Measurements from ENCODE around the gene INAFM2.

The INAFM2 gene

GRCh38 chr15:40335938-40336743, 12.6 kb downstream of the INAFM2 start:
- in situ Hi-C loops (cut with MboI; ENCODE audit: low pct_unique_long_range_greater_than_20kb, low sequenced_read_pairs, unreplicated experiment), result loop anchor here (5.0 kb wide), 1 partner anchor 86 kb away; no protein-coding TSS in a partner anchor
- no peak for TF ChIP-seq CTCF (IDR thresholded peaks at IDR 0.05; ENCODE audit: extremely low read depth, insufficient read depth, missing control alignments)
- no peak for DNase-seq (ENCODE audit: low spot score)

GRCh38 chr15:40336744-40337122, 13.2 kb downstream of the INAFM2 start:
- TF ChIP-seq CTCF (IDR thresholded peaks at IDR 0.05; ENCODE audit: extremely low read depth, insufficient read depth, missing control alignments), result peak; percentile 70
- in situ Hi-C loops (cut with MboI; ENCODE audit: low pct_unique_long_range_greater_than_20kb, low sequenced_read_pairs, unreplicated experiment), result loop anchor here (5.0 kb wide), 1 partner anchor 86 kb away; no protein-coding TSS in a partner anchor
- DNase-seq (ENCODE audit: low spot score), result peak; percentile 81

GRCh38 chr15:40337597-40337996, 14.1 kb downstream of the INAFM2 start:
- DNase-seq (ENCODE audit: low spot score), result no peak
- in situ Hi-C loops (cut with MboI; ENCODE audit: low pct_unique_long_range_greater_than_20kb, low sequenced_read_pairs, unreplicated experiment), result loop anchor here (5.0 kb wide), 1 partner anchor 85 kb away; no protein-coding TSS in a partner anchor

GRCh38 chr15:40338041-40338657, 14.7 kb downstream of the INAFM2 start:
- in situ Hi-C loops (cut with MboI; ENCODE audit: low pct_unique_long_range_greater_than_20kb, low sequenced_read_pairs, unreplicated experiment), result loop anchor here (5.0 kb wide), 1 partner anchor 84 kb away; no protein-coding TSS in a partner anchor
- TF ChIP-seq CTCF (IDR thresholded peaks at IDR 0.05; ENCODE audit: extremely low read depth, insufficient read depth, missing control alignments), result peak; percentile 89
- peak; percentile 95 for DNase-seq (ENCODE audit: low spot score)

More at GRCh38 chr15:40337597-40337996, 14.1 kb downstream of the INAFM2 start:
- TF ChIP-seq CTCF (IDR thresholded peaks at IDR 0.05; ENCODE audit: extremely low read depth, insufficient read depth, missing control alignments), result no peak

- no peak for TF ChIP-seq CTCF (IDR thresholded peaks at IDR 0.05; ENCODE audit: extremely low read depth, insufficient read depth, missing control alignments)
- no peak for DNase-seq (ENCODE audit: low spot score)
- in situ Hi-C loops (cut with MboI; ENCODE audit: low pct_unique_long_range_greater_than_20kb, low sequenced_read_pairs, unreplicated experiment), result loop anchor here (5.0 kb wide), 1 partner anchor 83 kb away; no protein-coding TSS in a partner anchor
Observed at GRCh38 chr15:40338921-40339620, 15.6 kb downstream of the INAFM2 start.

GRCh38 chr15:40339621-40339945, 16.1 kb downstream of the INAFM2 start:
- no peak for DNase-seq (ENCODE audit: low spot score)
- no peak for TF ChIP-seq CTCF (IDR thresholded peaks at IDR 0.05; ENCODE audit: extremely low read depth, insufficient read depth, missing control alignments)
- in situ Hi-C loops (cut with MboI; ENCODE audit: low pct_unique_long_range_greater_than_20kb, low sequenced_read_pairs, unreplicated experiment), result loop anchor here (5.0 kb wide), 1 partner anchor 83 kb away; no protein-coding TSS in a partner anchor
